Measurements from ENCODE around the gene RNF123. TPM values are rescaled to one million over a fixed set of nuclear protein-coding genes. Genes with fewer than 3 reads are reported as not detected.
"Not testable (repeated sequence)": the region's sequence is repeated elsewhere in the genome, so short reads cannot be mapped to it uniquely, and the experiment has no call there.

RNF123 gene
- total RNA-seq, 8 experiments from 2014 or later: 10.9 to 41.8 (median 16.2) TPM

DNA sequence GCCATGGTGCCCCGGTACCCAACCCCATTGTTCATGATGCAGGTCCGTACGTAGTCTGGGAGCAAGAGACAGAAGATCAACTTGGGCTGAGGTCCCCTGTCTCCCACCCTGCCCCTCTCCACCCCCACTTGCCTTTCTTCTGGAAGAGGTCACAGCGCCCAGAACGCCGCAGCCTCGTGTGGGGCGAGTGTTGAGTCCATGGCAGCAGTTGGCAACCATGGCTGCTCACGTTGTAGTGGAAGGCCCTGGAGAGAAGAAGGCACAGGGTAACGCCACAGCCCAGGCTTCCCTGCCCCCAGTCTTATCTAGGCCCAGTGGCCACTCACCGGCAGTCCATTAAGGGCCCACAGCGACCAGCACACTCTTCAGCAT, 1.9 kb upstream of the RNF123 start:
- H3K27ac ChIP-seq; in situ Hi-C loops (cut with MboI; ENCODE audit: low pct_unique_long_range_greater_than_20kb in 2 of 9, low sequenced_read_pairs in 9 of 9, unreplicated experiment in 9 of 9); H3K4me3 ChIP-seq; H3K4me1 ChIP-seq (replicated peaks in 1 of 2); ATAC-seq (replicated peaks in 6 of 8): not testable (repeated sequence)
- 100% methylated on average over 1 of the region's 12 CpGs; no CpG with 5 or more reads in 9 of the 10 experiments for WGBS, 10 experiments

DNA sequence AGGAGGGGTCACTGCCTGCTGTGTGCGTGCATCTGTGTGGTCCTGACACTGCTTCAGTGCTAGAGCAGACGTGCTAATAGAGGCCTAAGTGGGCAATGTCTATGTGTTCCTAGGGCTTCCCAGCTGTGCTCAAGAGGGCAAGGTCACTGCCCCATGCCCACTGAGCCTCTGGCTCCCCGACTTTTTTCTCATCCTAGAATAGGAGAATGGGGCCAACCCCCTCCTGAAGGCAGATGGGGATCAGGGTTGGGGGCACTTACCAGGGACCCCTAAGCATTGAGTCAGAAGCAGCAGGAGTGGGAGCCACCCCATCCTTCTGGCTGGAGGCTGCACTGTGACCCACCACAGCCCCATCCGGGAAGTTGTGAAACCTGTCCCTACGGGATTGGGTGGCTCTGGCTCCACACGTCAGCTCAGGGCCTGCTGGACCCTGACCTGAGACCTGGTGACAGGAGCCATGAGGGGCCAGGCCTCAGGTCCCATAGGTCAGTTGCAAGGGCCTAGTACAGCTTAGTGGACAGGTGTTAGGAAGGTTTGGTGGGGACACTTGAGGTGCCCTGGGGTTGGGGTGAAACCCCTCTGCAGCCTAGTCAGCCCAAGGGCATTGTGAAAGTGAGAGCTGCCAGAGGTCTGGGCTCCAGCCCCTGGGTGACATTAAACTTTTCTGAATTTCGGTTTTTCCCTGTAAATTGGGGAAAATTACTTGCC, 865 bp upstream of the RNF123 start:
- WGBS, 10 experiments: no CpG with 5 or more reads among the region's 7 CpGs
- H3K4me3 ChIP-seq: peak overlapping the region; percentile 64 to 95 (median 66)
- H3K27ac ChIP-seq: peak overlapping the region; percentile 46 to 67
- H3K4me1 ChIP-seq (replicated peaks in 1 of 2); ATAC-seq (replicated peaks in 6 of 8); in situ Hi-C loops (cut with MboI; ENCODE audit: low pct_unique_long_range_greater_than_20kb in 2 of 9, low sequenced_read_pairs in 9 of 9, unreplicated experiment in 9 of 9): not testable (repeated sequence)

DNA sequence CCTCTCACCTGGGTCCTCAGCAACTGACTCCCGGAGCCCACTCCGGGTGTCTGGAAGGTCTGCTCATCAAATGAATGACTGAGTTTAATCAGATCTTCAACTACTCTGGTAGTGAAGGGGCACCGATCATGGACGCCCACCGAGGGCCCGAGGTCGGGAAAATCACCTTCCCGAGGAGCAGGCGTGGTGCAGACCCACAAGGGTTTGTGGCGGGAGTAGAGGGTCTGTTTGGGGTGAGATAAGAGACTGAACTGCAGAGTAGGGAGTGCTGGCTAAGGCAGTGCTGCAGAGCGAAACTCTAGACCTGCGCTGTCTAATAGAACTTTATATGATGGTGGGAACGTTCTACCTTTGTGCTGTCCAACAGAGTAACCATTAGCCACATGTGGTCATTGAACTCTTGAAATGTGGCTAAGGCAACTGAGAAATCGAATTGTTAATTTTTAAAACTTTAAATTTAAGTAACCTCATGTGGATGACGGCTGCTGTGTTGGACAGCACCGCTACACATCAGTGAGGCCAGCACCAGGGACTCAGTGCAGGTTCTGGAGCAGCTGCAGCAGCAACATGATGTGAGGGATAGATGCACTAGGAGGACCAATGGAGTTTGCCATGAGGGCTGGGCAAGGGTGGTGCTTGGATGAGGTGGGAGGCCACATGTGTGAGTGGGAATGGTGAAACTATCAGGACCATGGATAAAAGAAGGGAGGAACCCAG, 709 bp downstream of the RNF123 start:
- peak overlapping the region; percentile 32 to 66 for H3K27ac ChIP-seq
- 0 to 40% (median 6%) methylated on average over 1 to 8 of the region's 16 CpGs; no CpG with 5 or more reads in 1 of the 10 experiments for WGBS, 10 experiments
- peak overlapping the region; percentile 64 to 95 (median 66) for H3K4me3 ChIP-seq
- in situ Hi-C loops (cut with MboI; ENCODE audit: low pct_unique_long_range_greater_than_20kb in 2 of 9, low sequenced_read_pairs in 9 of 9, unreplicated experiment in 9 of 9); H3K4me1 ChIP-seq (replicated peaks in 1 of 2): not testable (repeated sequence)
- ATAC-seq (replicated peaks in 6 of 8): peak in 1 of 8 experiments; percentile 4

DNA sequence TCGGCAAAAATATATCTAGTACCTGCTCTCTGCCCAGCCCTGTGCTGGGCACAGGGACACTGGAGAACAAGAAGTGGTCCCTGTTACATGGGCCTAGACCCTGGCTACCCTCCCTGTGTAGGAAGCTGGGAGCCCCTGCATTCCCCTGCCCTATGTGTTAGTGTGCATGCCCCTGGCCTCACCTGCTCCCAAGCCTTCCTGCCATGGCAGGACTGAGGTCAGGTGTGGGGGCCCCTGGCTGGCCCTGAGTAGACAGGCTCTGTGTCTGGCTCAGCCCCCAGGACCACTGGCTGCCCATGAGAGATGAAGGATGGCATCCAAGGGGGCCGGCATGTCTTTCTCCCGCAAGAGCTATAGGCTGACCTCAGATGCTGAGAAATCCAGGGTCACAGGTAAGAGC, 1.5 kb downstream of the RNF123 start:
- H3K27ac ChIP-seq; H3K4me3 ChIP-seq; in situ Hi-C loops (cut with MboI; ENCODE audit: low pct_unique_long_range_greater_than_20kb in 2 of 9, low sequenced_read_pairs in 9 of 9, unreplicated experiment in 9 of 9); H3K4me1 ChIP-seq (replicated peaks in 1 of 2); ATAC-seq (replicated peaks in 6 of 8): not testable (repeated sequence)
- WGBS, 10 experiments: no CpG with 5 or more reads among the region's 3 CpGs

DNA sequence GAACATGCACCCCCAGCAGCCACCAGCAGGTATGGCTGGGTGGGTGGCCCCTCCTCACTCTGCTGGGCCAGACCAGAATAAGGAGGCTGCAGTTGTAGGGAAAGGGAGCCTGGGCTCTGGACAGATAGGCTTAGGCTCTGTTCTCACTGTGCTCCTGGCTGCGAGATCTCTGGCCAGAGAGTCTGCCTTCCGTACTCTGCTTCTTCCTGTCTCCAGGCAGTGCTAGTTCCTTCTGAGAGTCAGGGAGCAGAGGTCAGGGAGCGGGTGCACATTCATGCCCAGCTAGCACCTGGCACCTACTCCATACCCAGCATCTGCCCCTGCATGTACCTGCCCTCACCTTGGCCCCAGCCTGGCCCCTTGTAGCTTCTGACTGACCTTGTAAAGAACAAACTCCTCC, 2.1 kb downstream of the RNF123 start:
- ATAC-seq (replicated peaks in 6 of 8); H3K4me3 ChIP-seq; H3K27ac ChIP-seq; H3K4me1 ChIP-seq (replicated peaks in 1 of 2); in situ Hi-C loops (cut with MboI; ENCODE audit: low pct_unique_long_range_greater_than_20kb in 2 of 9, low sequenced_read_pairs in 9 of 9, unreplicated experiment in 9 of 9): not testable (repeated sequence)
- WGBS, 10 experiments: 90% methylated on average over 2 of the region's 3 CpGs; no CpG with 5 or more reads in 9 of the 10 experiments

DNA sequence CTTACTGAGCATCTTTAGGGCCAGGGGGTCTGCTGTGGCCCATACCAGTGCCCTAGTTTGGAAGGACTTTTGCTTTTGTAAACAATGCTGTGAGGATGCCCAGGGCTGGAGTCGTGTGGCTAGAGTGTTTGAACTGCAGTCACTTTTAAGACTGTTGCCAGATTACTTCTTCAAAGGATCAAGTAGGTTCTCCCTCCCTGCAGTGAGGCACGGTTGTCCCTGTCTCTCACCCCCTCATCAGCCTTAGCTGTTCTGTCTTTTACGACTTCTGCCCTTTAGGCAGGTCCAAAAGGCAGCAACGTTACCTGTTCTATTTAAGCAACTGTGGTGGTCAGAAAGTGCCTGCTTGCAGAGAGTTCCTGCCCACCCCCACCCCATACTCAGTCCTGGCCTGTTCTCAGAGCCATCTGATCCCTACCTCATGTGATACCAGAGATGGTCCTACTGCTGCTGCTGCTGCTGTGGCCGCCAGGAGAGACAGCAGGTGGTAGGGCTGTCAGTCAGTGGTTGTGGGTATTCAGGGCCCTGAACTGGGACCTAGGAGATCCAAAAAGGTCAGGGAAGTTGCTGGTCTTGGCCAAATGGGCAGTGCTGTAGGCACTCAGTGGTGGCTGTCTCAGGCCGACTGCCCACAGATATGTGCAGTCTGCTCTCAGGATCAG, 5.2 kb downstream of the RNF123 start:
- ATAC-seq (replicated peaks in 6 of 8); in situ Hi-C loops (cut with MboI; ENCODE audit: low pct_unique_long_range_greater_than_20kb in 2 of 9, low sequenced_read_pairs in 9 of 9, unreplicated experiment in 9 of 9); H3K4me1 ChIP-seq (replicated peaks in 1 of 2); H3K4me3 ChIP-seq; H3K27ac ChIP-seq: not testable (repeated sequence)
- 40 to 100% (median 60%) methylated on average over 1 to 2 of the region's 6 CpGs; no CpG with 5 or more reads in 5 of the 10 experiments for WGBS, 10 experiments

DNA sequence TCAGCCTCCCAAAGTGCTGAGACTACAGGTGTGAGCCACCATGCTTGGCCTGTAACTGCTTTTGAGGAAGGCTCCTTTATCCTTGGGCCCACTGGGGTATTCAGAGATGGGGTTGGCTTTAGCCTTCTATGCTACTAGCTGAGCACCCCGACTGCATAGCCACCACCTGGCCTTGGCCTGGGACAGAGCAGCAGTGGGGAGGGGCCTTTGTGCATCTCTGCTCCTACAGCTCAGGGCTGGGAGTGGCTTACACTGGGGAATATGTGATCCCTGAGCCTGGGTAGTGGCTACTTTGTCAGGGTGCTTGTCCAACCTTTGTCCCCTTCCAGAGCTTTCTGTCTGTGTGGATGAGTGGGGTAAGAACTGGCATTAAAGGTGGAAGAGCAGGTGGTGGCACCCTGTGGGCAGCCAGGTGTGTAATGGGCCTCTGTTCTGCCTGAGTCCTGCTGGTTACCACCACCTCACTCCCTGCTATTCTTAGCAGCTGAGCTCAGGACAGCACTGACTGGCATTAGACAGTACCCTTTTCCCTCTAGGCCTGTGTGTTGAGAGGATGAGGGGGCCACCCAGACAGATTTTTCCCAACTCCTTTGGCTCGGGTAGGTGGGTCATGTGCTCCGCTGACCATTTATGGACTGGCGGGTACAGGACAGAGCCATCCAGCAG, 6.1 kb downstream of the RNF123 start:
- peak in 3 of 8 experiments; percentile 10 to 69 (median 41) for ATAC-seq (replicated peaks in 6 of 8)
- H3K4me1 ChIP-seq (replicated peaks in 1 of 2); in situ Hi-C loops (cut with MboI; ENCODE audit: low pct_unique_long_range_greater_than_20kb in 2 of 9, low sequenced_read_pairs in 9 of 9, unreplicated experiment in 9 of 9); H3K27ac ChIP-seq; H3K4me3 ChIP-seq: not testable (repeated sequence)
- WGBS, 10 experiments: no CpG with 5 or more reads among the region's 4 CpGs

DNA sequence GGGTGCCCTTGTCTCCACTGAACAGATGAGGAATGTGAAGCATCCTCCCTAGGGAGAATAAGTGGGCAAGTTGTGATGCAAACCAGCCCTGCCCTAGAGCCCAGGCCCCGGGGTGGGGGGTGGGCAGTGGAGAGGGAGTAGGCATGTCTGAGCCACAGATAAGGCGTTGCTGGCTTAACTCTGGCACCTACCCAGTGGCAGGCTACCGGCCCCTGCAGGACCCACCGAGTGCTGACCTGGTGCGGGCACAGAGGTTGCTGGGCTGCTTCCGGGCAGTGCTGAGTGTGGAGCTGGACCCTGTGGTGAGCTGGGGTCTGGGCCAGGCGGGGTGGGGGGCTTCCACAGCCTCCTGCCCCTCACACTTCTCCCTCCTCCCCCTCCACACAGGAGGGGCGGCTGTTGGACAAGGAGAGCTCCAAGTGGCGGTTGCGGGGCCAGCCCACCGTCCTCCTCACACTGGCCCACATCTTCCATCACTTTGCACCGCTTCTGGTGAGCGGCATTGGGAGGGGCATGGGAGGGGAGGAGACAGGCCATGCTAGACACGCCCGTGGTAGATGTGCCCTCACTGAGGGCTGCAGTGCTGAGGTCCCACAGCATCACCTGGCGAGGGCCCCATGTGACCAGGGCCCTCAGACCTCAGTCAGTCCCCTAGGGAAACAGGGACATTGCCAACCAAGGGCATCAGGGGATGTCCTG, 10.1 kb downstream of the RNF123 start:
- no peaks in the 10 kb centered on the region for H3K4me1 ChIP-seq (replicated peaks in 1 of 2)
- in situ Hi-C loops (cut with MboI; ENCODE audit: low pct_unique_long_range_greater_than_20kb in 2 of 9, low sequenced_read_pairs in 9 of 9, unreplicated experiment in 9 of 9): no loop called here
- peak in 1 of 8 experiments; percentile 4 for ATAC-seq (replicated peaks in 6 of 8)
- H3K27ac ChIP-seq: no peak overlapping the region
- H3K4me3 ChIP-seq: no peak overlapping the region
- 75 to 100% (median 81%) methylated on average over 2 to 3 of the region's 16 CpGs; no CpG with 5 or more reads in 7 of the 10 experiments for WGBS, 10 experiments

DNA sequence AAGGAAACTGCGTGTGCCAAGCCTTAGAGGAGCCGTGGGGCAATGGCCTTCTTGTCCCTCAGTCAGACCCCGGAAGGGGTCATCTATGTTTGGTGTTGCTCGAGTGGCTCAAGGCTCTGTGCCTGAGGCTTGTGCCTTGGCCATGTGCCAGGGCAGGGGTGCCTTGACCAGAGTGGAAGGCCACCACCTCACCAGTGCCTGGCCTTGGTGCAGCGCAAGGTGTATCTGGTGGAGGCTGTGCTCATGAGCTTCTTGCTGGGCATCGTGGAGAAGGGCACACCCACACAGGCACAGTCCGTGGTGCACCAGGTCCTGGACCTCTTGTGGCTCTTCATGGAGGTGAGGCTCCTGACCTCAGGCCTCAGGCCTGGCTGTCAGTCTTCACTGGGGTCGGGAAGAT, 10.7 kb downstream of the RNF123 start:
- no peak for ATAC-seq (replicated peaks in 6 of 8)
- in situ Hi-C loops (cut with MboI; ENCODE audit: low pct_unique_long_range_greater_than_20kb in 2 of 9, low sequenced_read_pairs in 9 of 9, unreplicated experiment in 9 of 9): no loop called here
- H3K4me1 ChIP-seq (replicated peaks in 1 of 2): no peaks in the 10 kb centered on the region
- H3K4me3 ChIP-seq: no peak overlapping the region
- 69 to 100% (median 87%) methylated on average over 1 to 6 of the region's 8 CpGs; no CpG with 5 or more reads in 4 of the 10 experiments for WGBS, 10 experiments
- H3K27ac ChIP-seq: no peak overlapping the region

DNA sequence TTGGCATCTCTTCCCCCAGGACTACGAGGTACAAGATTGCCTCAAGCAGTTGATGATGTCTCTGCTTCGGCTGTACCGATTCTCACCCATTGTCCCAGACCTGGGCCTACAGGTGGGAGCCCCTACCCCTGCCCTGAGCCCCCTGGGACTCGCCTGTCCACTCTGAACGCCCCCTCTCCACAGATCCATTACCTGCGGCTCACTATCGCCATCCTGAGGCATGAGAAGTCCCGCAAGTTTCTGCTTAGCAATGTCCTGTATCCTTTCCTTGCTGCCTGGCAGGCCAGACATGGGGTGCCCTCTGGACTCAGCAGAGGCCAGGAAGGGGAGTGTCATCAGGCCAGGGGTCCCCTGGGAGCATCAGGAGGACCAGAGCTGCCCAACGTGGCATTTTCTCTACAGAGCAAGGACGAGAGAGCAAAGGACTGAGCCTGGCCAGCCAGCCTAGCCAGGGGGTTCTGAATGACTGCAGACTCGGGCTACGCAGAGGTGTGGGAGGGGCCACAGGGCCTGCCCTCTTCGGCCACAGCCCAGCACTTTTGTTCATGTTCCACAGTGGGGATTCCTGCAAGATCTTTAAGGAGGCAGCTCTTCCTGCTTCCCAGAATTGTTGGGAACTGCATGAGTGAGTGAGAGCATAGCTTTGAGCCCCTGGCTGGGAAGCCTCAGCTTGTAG, 11.2 kb downstream of the RNF123 start:
- in situ Hi-C loops (cut with MboI; ENCODE audit: low pct_unique_long_range_greater_than_20kb in 2 of 9, low sequenced_read_pairs in 9 of 9, unreplicated experiment in 9 of 9): no loop called here
- Histone ChIP-seq H3K27ac (no peak overlapping the region), H3K4me1 (replicated peaks in 1 of 2) (no peaks in the 10 kb centered on the region), H3K4me3 (no peak overlapping the region)
- no peak for ATAC-seq (replicated peaks in 6 of 8)
- WGBS, 10 experiments: 53 to 100% (median 72%) methylated on average over 2 to 6 of the region's 13 CpGs; no CpG with 5 or more reads in 5 of the 10 experiments

DNA sequence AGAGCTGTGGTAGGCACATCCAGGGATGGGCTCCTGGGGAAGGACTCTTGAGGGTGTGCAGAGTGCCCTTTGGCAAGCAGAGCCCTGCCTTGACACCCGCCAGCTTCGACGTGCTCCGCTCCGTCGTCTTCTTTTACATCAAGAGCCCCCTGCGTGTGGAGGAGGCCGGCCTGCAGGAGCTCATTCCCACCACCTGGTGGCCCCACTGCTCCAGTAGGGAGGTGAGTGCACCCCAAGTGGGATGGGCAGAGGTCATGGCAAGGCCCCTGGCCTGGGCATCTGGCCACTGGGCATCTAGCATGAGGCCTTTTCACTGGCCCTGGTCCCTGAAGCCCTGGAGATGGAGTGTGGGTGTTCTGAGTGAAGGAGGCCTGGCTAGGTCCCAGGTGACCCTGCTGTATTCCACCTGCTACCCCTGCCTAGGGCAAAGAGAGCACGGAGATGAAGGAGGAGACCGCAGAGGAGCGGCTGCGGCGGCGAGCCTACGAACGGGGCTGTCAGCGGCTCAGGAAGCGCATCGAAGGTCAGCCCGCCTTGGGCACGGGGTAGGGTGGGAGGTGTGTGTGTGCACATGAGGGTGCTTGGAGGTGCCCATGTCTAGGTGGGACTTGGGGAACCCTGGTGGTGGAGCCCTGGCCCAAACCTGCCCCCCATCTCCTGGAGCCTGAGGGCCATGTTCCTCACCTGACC, 12.2 kb downstream of the RNF123 start:
- 67 to 100% methylated on average over 1 to 6 of the region's 21 CpGs; no CpG with 5 or more reads in 8 of the 10 experiments for WGBS, 10 experiments
- in situ Hi-C loops (cut with MboI; ENCODE audit: low pct_unique_long_range_greater_than_20kb in 2 of 9, low sequenced_read_pairs in 9 of 9, unreplicated experiment in 9 of 9): no loop called here
- Histone ChIP-seq H3K4me1 (replicated peaks in 1 of 2) (no peaks in the 10 kb centered on the region), H3K27ac (no peak overlapping the region), H3K4me3 (no peak overlapping the region)
- ATAC-seq (replicated peaks in 6 of 8): peak in 2 of 8 experiments; percentile 11 to 25

All from motor neuron (in vitro differentiated cells).